SU-DHL-6 (cell line): ENCODE results near the gene NMNAT2.

ENCODE experiments used
- EZH2phosphoT487 ChIP-seq: fragments of 200-600 bp; sonication (generic), shearing (Covaris generic); conservative IDR thresholded peaks from 2 replicates; pipeline ENCODE4 v1.6.1; 2018; ENCODE audit warnings: mild to moderate bottlenecking, antibody characterized with exemption, low read length, moderate library complexity, mixed read lengths
- TF ChIP-seq, protein P1 (sequence below): fragments of 200-600 bp; sonication (generic); IDR thresholded peaks from one replicate; pipeline ENCODE4 v1.5.1; 2017; ENCODE audit warnings: antibody characterized with exemption, mild to moderate bottlenecking, low read length, moderate library complexity; ENCODE audit not compliant: insufficient read depth, poor library complexity, severe bottlenecking

- TF ChIP-seq, protein P1, sequence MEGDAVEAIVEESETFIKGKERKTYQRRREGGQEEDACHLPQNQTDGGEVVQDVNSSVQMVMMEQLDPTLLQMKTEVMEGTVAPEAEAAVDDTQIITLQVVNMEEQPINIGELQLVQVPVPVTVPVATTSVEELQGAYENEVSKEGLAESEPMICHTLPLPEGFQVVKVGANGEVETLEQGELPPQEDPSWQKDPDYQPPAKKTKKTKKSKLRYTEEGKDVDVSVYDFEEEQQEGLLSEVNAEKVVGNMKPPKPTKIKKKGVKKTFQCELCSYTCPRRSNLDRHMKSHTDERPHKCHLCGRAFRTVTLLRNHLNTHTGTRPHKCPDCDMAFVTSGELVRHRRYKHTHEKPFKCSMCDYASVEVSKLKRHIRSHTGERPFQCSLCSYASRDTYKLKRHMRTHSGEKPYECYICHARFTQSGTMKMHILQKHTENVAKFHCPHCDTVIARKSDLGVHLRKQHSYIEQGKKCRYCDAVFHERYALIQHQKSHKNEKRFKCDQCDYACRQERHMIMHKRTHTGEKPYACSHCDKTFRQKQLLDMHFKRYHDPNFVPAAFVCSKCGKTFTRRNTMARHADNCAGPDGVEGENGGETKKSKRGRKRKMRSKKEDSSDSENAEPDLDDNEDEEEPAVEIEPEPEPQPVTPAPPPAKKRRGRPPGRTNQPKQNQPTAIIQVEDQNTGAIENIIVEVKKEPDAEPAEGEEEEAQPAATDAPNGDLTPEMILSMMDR: no peak
- TF ChIP-seq EZH2phosphoT487: no peak
These were observed 90.5 kb downstream of the NMNAT2 start for GRCh38 chr1:183327434-183328290.
